Breast epithelium (tissue), 4 donors: ENCODE data around the gene LRRFIP2. TPM values are rescaled to one million over a fixed set of nuclear protein-coding genes. Genes with fewer than 3 reads are reported as not detected.
"Not testable (repeated sequence)": the region's sequence is repeated elsewhere in the genome, so short reads cannot be mapped to it uniquely, and the experiment has no call there.

Experiments used
- DNase-seq, 2 donors: peaks; one replicate each; pipeline ENCODE4 v3.0.0-alpha.2; 2019; ENCODE audit warnings: low spot score in 2 of 2
- H3K27ac ChIP-seq, 2 donors: fragments of 200-600 bp; sonication (generic) in 1 of 2; one replicate each; pipeline ENCODE4 v1.5.1; 2016 to 2019; ENCODE audit warnings: mild to moderate bottlenecking in 1 of 2
- H3K27me3 ChIP-seq, 2 donors: fragments of 200-600 bp; sonication (generic) in 1 of 2; one replicate each; pipeline versions ENCODE4 v1.5.1 to v1.6.0; 2017 to 2019; ENCODE audit warnings: control low read depth in 1 of 2, mild to moderate bottlenecking in 1 of 2
- H3K36me3 ChIP-seq: fragments of 200-600 bp; one replicate; pipeline ENCODE4 v1.5.1; 2019
- H3K4me1 ChIP-seq, 2 donors: fragments of 200-600 bp; sonication (generic); one replicate each; pipeline ENCODE4 v1.5.1; 2016 to 2019; ENCODE audit warnings: control low read depth in 1 of 2
- H3K4me3 ChIP-seq, 3 donors: fragments of 200-600 bp; sonication (generic); 1 replicate in 2 of 3; 2 replicates in 1 of 3; pipeline ENCODE4 v1.5.1; 2016 to 2019; ENCODE audit warnings: mild to moderate bottlenecking in 3 of 3, moderate library complexity in 2 of 3
- H3K9me3 ChIP-seq, 2 donors: fragments of 200-600 bp; sonication (generic) in 1 of 2; one replicate each; pipeline ENCODE4 v1.5.1; 2016 to 2019; ENCODE audit warnings: control low read depth in 1 of 2
- POLR2A ChIP-seq: fragments of 450-650 bp; IDR thresholded peaks from one replicate; pipeline ENCODE4 v1.6.1; 2016; ENCODE audit warnings: antibody characterized with exemption, mild to moderate bottlenecking, moderate library complexity
- POLR2AphosphoS5 ChIP-seq, 3 donors: sonication (generic); formaldehyde crosslinking; IDR thresholded peaks; one replicate each; pipeline ENCODE4 v1.6.1; 2017; ENCODE audit warnings: antibody characterized with exemption in 3 of 3
- intact Hi-C: fragments of 100-400 bp; cut with DNase I; formaldehyde crosslinking; loops from one replicate; pipeline ENCODE4 v1.15.1; 2023; ENCODE audit warnings: low total_unique reads
- total RNA-seq, 3 donors: library from RNA; depleted of rRNA; stranded (reverse); fragments of >200 nt; gene quantifications; one replicate each; pipeline ENCODE4 v1.1.0, GENCODE V29; 2016
- TF ChIP-seq, protein P1 (sequence below), 3 donors: fragments of 450-650 bp; IDR thresholded peaks; one replicate each; pipeline ENCODE4 v1.5.1; 2016 to 2017; ENCODE audit warnings: antibody characterized with exemption in 3 of 3, mild to moderate bottlenecking in 3 of 3, moderate library complexity in 3 of 3

The LRRFIP2 gene
- total RNA-seq, 3 donors from 2014 or later = 50.2 to 65.9 (median 65.9) TPM

DNA sequence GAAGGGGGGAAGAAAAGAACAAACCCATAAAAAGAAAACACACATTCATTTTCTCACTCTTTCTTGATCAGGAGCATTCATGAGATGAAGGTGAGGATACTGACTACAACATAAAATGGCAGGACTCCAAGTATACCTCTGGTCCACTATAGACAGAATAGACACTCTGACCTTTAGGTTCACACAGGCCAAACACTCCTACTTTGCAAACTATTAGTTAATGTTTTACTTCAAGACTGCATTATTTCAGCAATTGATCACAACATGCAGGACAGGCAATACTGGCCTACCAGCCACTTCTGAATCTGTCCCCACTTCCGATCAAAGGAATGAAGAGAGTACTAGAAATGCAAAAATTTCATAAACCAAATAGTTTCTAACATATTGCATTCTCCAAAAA is 47.0 kb downstream of the LRRFIP2 start:
- intact Hi-C loops = no loop called here

DNA sequence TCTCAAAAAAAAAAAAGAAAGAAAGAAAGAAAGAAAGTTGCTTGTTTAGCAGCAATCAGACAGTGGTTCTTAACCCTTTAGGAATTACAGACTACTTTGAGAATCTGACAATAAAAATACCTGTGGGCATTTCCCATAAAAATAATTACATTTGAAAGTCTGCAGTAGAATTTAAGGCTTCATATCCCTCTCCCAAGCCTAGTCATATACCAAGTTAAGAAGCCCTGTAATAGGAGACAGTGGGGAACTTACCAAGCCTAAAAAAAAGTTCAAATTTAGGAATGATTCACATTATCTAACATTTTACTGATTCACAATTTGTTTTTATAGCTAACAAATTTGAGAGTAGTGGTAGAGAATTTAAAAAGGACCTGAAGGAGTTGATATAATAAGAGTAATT is 47.5 kb downstream of the LRRFIP2 start:
- no peak overlapping the region for H3K4me3 ChIP-seq
- intact Hi-C loops = no loop called here
- H3K27me3 ChIP-seq = no peaks in the 10 kb centered on the region
- H3K36me3 ChIP-seq = no peaks in the 10 kb centered on the region
- H3K4me1 ChIP-seq = no peaks in the 10 kb centered on the region
- H3K27ac ChIP-seq = no peak overlapping the region
- TF ChIP-seq, protein P1, sequence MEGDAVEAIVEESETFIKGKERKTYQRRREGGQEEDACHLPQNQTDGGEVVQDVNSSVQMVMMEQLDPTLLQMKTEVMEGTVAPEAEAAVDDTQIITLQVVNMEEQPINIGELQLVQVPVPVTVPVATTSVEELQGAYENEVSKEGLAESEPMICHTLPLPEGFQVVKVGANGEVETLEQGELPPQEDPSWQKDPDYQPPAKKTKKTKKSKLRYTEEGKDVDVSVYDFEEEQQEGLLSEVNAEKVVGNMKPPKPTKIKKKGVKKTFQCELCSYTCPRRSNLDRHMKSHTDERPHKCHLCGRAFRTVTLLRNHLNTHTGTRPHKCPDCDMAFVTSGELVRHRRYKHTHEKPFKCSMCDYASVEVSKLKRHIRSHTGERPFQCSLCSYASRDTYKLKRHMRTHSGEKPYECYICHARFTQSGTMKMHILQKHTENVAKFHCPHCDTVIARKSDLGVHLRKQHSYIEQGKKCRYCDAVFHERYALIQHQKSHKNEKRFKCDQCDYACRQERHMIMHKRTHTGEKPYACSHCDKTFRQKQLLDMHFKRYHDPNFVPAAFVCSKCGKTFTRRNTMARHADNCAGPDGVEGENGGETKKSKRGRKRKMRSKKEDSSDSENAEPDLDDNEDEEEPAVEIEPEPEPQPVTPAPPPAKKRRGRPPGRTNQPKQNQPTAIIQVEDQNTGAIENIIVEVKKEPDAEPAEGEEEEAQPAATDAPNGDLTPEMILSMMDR (IDR thresholded peaks at IDR 0.05) = no peak
- no peak for TF ChIP-seq POLR2A
- TF ChIP-seq POLR2AphosphoS5 (IDR thresholded peaks at IDR 0.05) = no peak
- H3K9me3 ChIP-seq = no peaks in the 10 kb centered on the region
- no peak for DNase-seq

More for the DNA sequence above, 47.0 kb downstream of the LRRFIP2 start:
- Histone ChIP-seq H3K4me3 (no peak overlapping the region), H3K27ac (no peak overlapping the region), H3K36me3 (no peaks in the 10 kb centered on the region), H3K9me3 (no peaks in the 10 kb centered on the region), H3K27me3 (no peaks in the 10 kb centered on the region), H3K4me1 (no peaks in the 10 kb centered on the region)
- TF ChIP-seq POLR2A = no peak
- TF ChIP-seq POLR2AphosphoS5 (IDR thresholded peaks at IDR 0.05) = no peak
- TF ChIP-seq, protein P1 (IDR thresholded peaks at IDR 0.05) = no peak
- DNase-seq = no peak

DNA sequence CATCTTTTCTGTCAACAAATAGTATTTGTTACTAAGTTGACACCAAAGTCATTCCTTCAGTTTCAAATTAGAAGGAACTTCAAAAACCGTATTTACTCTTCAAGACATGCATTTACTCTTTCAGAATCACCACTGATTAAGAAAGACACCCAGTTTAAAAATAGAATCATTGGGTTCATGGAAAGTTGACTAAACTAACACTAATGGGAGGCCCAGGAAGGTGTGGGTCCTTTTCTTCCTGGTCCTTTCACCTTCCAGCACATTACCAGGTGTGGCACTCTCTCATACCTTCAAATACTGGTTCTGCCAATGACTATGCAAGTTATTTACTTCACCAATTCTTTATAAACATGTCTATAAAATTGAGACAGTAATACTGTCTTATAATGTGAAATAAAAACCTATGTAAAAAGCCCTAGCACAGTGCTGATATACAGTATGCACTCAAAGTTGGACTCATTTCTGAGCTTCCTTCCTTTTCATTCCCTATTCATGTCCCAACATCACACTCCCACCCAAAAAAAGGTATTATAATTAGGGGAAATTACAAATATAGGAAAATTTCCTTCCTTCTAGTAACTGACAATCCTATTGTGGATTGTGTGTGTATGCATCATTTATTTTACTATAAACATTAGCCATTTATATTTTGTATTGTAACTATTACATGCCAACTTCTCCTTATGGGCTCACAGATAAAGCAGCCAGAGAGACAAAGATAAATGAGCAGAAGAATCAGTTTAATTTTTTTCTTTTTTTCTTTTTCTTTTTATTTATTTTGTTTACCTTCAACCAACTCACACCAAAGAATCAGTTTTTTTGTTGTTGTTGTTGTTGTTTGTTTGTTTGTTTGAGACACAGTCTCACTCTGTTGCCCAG is 48.9 kb downstream of the LRRFIP2 start:
- Histone ChIP-seq H3K27ac (no peak overlapping the region), H3K36me3 (no peaks in the 10 kb centered on the region), H3K9me3 (no peaks in the 10 kb centered on the region), H3K4me3 (no peak overlapping the region), H3K4me1 (no peaks in the 10 kb centered on the region), H3K27me3 (no peaks in the 10 kb centered on the region)
- intact Hi-C loops = no loop called here
- TF ChIP-seq POLR2AphosphoS5 (IDR thresholded peaks at IDR 0.05) = no peak
- no peak for TF ChIP-seq POLR2A
- TF ChIP-seq, protein P1 (IDR thresholded peaks at IDR 0.05) = no peak
- DNase-seq = no peak

DNA sequence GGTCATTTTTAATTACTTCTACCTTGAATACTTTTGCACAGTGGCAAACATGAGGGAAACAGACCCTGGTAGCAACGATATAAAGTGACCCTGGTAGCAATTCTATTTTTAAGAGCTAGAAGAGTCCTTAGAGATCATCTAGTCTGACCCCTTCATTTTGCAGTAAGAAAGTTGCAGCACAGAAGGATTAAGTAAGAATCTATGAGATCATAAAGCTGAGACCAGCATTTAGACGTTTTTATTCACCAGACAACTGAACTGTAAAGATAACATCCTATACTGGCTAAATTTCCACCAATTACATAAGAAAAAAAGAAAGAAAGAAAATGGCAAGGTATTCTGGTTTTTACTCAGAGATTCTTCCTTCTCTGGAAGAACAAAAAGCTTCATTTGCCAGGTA is 49.9 kb downstream of the LRRFIP2 start:
- no peaks in the 10 kb centered on the region for H3K9me3 ChIP-seq
- TF ChIP-seq, protein P1 (IDR thresholded peaks at IDR 0.05) = no peak
- TF ChIP-seq POLR2AphosphoS5 (IDR thresholded peaks at IDR 0.05) (no peak), POLR2A (no peak)
- DNase-seq = no peak
- no peaks in the 10 kb centered on the region for H3K36me3 ChIP-seq
- H3K27me3 ChIP-seq = no peaks in the 10 kb centered on the region
- no peak overlapping the region for H3K4me3 ChIP-seq
- H3K27ac ChIP-seq = no peak overlapping the region
- no peaks in the 10 kb centered on the region for H3K4me1 ChIP-seq
- intact Hi-C loops = no loop called here

DNA sequence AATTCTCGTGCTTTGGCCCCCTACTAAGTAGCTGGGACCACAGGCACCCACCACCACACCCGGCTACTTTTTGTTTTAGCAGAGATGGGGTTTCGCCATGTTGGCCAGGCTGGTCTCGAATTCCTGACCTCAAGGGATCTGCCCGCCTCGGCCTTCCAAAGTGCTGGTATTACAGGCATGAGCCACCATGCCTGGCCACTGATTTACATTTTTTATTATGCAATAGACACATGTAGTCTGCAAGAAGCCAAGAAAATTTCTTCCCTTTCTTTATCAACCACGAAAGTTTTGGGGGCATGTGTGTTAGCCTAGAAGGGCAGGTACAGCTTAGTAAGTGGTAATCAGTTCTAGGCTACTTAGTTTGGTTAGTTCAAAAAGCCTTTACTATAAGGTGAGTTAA is 51.1 kb downstream of the LRRFIP2 start:
- no peak for DNase-seq
- intact Hi-C loops = no loop called here

DNA sequence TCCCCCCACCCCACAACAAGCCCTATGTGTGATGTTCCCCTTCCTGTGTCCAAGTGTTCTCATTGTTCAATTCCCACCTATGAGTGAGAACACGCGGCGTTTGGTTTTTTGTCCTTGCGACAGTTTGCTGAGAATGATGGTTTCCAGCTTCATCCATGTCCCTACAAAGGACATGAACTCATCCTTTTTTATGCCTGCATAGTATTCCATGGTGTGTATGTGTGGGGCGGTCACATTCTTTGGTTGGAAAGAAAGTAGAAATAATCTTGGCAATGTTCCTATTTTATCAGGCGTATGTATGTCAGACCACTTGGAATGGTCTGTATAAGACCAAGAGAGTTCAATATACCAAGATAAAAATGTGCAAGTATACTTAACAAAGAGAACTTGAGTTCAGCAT is 52.3 kb downstream of the LRRFIP2 start:
- H3K27me3 ChIP-seq, H3K9me3 ChIP-seq, DNase-seq, H3K27ac ChIP-seq, H3K36me3 ChIP-seq, intact Hi-C loops, H3K4me1 ChIP-seq, H3K4me3 ChIP-seq: not testable (repeated sequence)

More for the DNA sequence above, 51.1 kb downstream of the LRRFIP2 start:
- no peaks in the 10 kb centered on the region for H3K36me3 ChIP-seq
- no peaks in the 10 kb centered on the region for H3K9me3 ChIP-seq
- TF ChIP-seq POLR2AphosphoS5 (IDR thresholded peaks at IDR 0.05) = no peak
- TF ChIP-seq POLR2A = no peak
- TF ChIP-seq, protein P1 (IDR thresholded peaks at IDR 0.05) = no peak
- no peak overlapping the region for H3K27ac ChIP-seq
- H3K27me3 ChIP-seq = no peaks in the 10 kb centered on the region
- H3K4me1 ChIP-seq = no peaks in the 10 kb centered on the region
- H3K4me3 ChIP-seq = no peak overlapping the region
